GM19238 (cell line): ENCODE results near the gene PDCD1.

ENCODE experiments used
- DNase-seq: peaks from one replicate; pipeline ENCODE4 v3.0.0; 2011; ENCODE audit warnings: low spot score; ENCODE audit not compliant: insufficient read length

Gene PDCD1

GRCh38 chr2:241852981-241853631 lies 5.6 kb downstream of the PDCD1 start:
- no peak for DNase-seq

- DNase-seq = no peak
These were observed 6.3 kb downstream of the PDCD1 start for GRCh38 chr2:241852116-241852980.

GRCh38 chr2:241851325-241852115 lies 7.2 kb downstream of the PDCD1 start:
- no peak for DNase-seq

- DNase-seq = no peak
These were observed 8.0 kb downstream of the PDCD1 start for GRCh38 chr2:241850544-241851324.

- no peak for DNase-seq
These were observed 8.8 kb downstream of the PDCD1 start for GRCh38 chr2:241849616-241850543.

- no peak for DNase-seq
These were observed 9.7 kb downstream of the PDCD1 start for GRCh38 chr2:241848761-241849615.

- DNase-seq = no peak
These were observed 12.3 kb downstream of the PDCD1 start for GRCh38 chr2:241846406-241846805.

- no peak for DNase-seq
These were observed 13.7 kb downstream of the PDCD1 start for GRCh38 chr2:241844831-241845578.

- peak; percentile 77 for DNase-seq
These were observed 14.5 kb downstream of the PDCD1 start for GRCh38 chr2:241844066-241844728.

- no peak for DNase-seq
These were observed 15.2 kb downstream of the PDCD1 start for GRCh38 chr2:241843321-241844065.

GRCh38 chr2:241842620-241843211 lies 16.0 kb downstream of the PDCD1 start:
- DNase-seq = peak; percentile 66

GRCh38 chr2:241842067-241842415 lies 16.7 kb downstream of the PDCD1 start:
- DNase-seq = no peak

GRCh38 chr2:241841181-241842066 lies 17.3 kb downstream of the PDCD1 start:
- no peak for DNase-seq

- no peak for DNase-seq
These were observed 21.3 kb downstream of the PDCD1 start for GRCh38 chr2:241837197-241837965.

- no peak for DNase-seq
These were observed 22.4 kb downstream of the PDCD1 start for GRCh38 chr2:241836292-241836691.
